ENCODE data around the gene GFPT1.

GRCh38 chr2:69291721-69292120 is 95.3 kb downstream of the GFPT1 start:
- TF ChIP-seq EZH2phosphoT487 (IDR thresholded peaks at IDR 0.05; ENCODE audit: unreplicated experiment) = no peak
- TF ChIP-seq CTCF (conservative IDR thresholded peaks at IDR 0.05; ENCODE audit: low read depth in 2 of 2) = no peak
- TF ChIP-seq JUNB (IDR thresholded peaks at IDR 0.05; ENCODE audit: unreplicated experiment) = no peak
- no peak for TF ChIP-seq ZNF114 (CRISPR knock-in tag; IDR thresholded peaks at IDR 0.05)
- TF ChIP-seq EZH2 (IDR thresholded peaks at IDR 0.05; ENCODE audit: low read depth, unreplicated experiment) = no peak
- TF ChIP-seq POLR2AphosphoS5 (IDR thresholded peaks at IDR 0.05; ENCODE audit: low read depth) = no peak
- no peak for TF ChIP-seq REST (IDR thresholded peaks at IDR 0.05; ENCODE audit: unreplicated experiment)
- TF ChIP-seq ZNF331 (CRISPR knock-in tag; IDR thresholded peaks at IDR 0.05; ENCODE audit: low read depth) = no peak
- TF ChIP-seq CREB1 (CRISPR knock-in tag; IDR thresholded peaks at IDR 0.05; ENCODE audit: low read depth) = no peak
- no peak for TF ChIP-seq STAT1 (IDR thresholded peaks at IDR 0.05; ENCODE audit: unreplicated experiment)
- no peak for TF ChIP-seq NANOG (IDR thresholded peaks at IDR 0.05; ENCODE audit: borderline replicate concordance)
- no peak for TF ChIP-seq ETS1 (IDR thresholded peaks at IDR 0.05)
- TF ChIP-seq ZNF462 (CRISPR knock-in tag; IDR thresholded peaks at IDR 0.05) = no peak

Measured in GM23338 (cell line).